ENCODE results near the gene XRRA1.
"Not testable (repeated sequence)": the region's sequence is repeated elsewhere in the genome, so short reads cannot be mapped to it uniquely, and the experiment has no call there.

Gene XRRA1

GRCh38 chr11:74837191-74837590, 111.7 kb downstream of the XRRA1 start:
- DNase-seq (ENCODE audit: low read depth in 2 of 2) = no peak

GRCh38 chr11:74826901-74827300, 122.0 kb downstream of the XRRA1 start:
- DNase-seq (ENCODE audit: low read depth in 2 of 2) = no peak

- DNase-seq (ENCODE audit: low read depth in 2 of 2) = not testable (repeated sequence)
Observed at GRCh38 chr11:74825596-74825995, 123.3 kb downstream of the XRRA1 start.

GRCh38 chr11:74824285-74824982, 124.5 kb downstream of the XRRA1 start:
- no peak for DNase-seq (ENCODE audit: low read depth in 2 of 2)

GRCh38 chr11:74822170-74822569, 126.7 kb downstream of the XRRA1 start:
- DNase-seq (ENCODE audit: low read depth in 2 of 2) = no peak

- no peak for DNase-seq (ENCODE audit: low read depth in 2 of 2)
Observed at GRCh38 chr11:74820763-74821162, 128.1 kb downstream of the XRRA1 start.

GRCh38 chr11:74819400-74819799, 129.5 kb downstream of the XRRA1 start:
- DNase-seq (ENCODE audit: low read depth in 2 of 2) = no peak

- DNase-seq (ENCODE audit: low read depth in 2 of 2) = no peak
Observed at GRCh38 chr11:74818283-74818946, 130.5 kb downstream of the XRRA1 start.

GRCh38 chr11:74816664-74817063, 132.2 kb downstream of the XRRA1 start:
- DNase-seq (ENCODE audit: low read depth in 2 of 2) = no peak

- no peak for DNase-seq (ENCODE audit: low read depth in 2 of 2)
Observed at GRCh38 chr11:74815966-74816365, 132.9 kb downstream of the XRRA1 start.

GRCh38 chr11:74809801-74810200, 139.1 kb downstream of the XRRA1 start:
- no peak for DNase-seq (ENCODE audit: low read depth in 2 of 2)

- no peak for DNase-seq (ENCODE audit: low read depth in 2 of 2)
Observed at GRCh38 chr11:74806267-74806666, 142.6 kb downstream of the XRRA1 start.

- no peak for DNase-seq (ENCODE audit: low read depth in 2 of 2)
Observed at GRCh38 chr11:74791333-74792100, 157.4 kb downstream of the XRRA1 start.
